Activated naive CD4-positive, alpha-beta T cell treated with anti-CD3 and anti-CD28 coated beads, Interleukin-2, amount 50 U/mL, for 24 hours (primary cell): ENCODE data around the gene OBSL1.
A peak's percentile ranks its signal among the peaks of the same experiment; 100 is the strongest.

Experiments
- H3K27ac Mint-ChIP-seq: one replicate; pipeline ENCODE4 v1.8.0; 2021; ENCODE audit warnings: mild to moderate bottlenecking, mixed read lengths
- H3K27me3 Mint-ChIP-seq: one replicate; pipeline ENCODE4 v1.8.0; 2021; ENCODE audit warnings: mixed read lengths
- H3K36me3 Mint-ChIP-seq: one replicate; pipeline ENCODE4 v1.8.0; 2021; ENCODE audit warnings: mixed read lengths
- H3K4me1 Mint-ChIP-seq: one replicate; pipeline ENCODE4 v1.8.0; 2021; ENCODE audit warnings: mixed read lengths
- H3K4me3 Mint-ChIP-seq: one replicate; pipeline ENCODE4 v1.8.0; 2021; ENCODE audit warnings: mild to moderate bottlenecking, mixed read lengths
- H3K9me3 Mint-ChIP-seq: one replicate; pipeline ENCODE4 v1.8.0; 2021; ENCODE audit warnings: mixed read lengths

The OBSL1 gene

GRCh38 chr2:219522111-219523030 is 49.0 kb downstream of the OBSL1 start:
- H3K36me3 Mint-ChIP-seq: no peaks in the 10 kb centered on the region
- no peak overlapping the region for H3K4me3 Mint-ChIP-seq
- peaks cover 17% of the 10 kb centered on the region for H3K4me1 Mint-ChIP-seq
- H3K9me3 Mint-ChIP-seq: no peaks in the 10 kb centered on the region
- H3K27me3 Mint-ChIP-seq: peaks cover 54% of the 10 kb centered on the region
- H3K27ac Mint-ChIP-seq: peak overlapping the region; percentile 18

DNA sequence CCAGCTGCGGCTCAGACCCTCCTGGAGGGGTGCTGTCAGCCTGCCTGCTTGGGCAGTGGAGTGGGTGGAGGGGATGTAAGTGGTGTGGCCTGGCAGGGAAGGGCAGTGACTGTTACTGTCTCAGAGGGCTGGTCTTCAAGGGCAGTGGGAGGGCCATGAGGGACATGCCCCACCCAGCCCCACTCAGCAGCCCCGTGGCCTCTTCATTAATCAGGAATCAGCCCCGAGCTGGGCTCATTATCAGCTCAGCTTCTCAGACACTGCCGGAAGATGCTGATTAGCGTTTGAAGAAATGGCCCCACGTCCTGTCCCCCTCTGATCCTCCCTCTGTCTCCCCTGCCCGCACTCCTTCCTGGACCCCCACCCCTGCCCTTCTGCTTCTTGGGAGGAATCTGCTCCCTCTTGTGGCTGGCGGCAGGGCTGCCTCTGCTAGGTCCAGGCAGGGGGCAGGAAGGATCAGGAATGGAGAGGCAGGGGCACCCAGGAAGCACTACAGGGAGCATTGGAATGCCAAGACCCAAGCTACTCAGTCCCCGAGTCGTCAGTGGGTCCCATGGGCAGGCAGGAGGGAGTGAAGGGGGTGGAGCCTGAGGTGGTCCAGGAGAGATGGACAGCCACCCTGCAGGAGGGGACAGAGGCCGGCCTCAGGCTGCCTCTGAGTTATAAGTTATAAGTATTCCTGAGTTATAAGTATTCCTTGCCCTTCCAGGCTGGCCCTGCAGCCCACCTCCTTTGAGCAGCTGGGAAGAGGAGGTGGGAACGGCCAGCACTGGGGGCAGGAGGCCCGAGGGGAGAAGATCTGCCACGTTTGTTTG is 50.1 kb downstream of the OBSL1 start:
- Mint-ChIP-seq H3K4me1 (peaks cover 17% of the 10 kb centered on the region), H3K27me3 (peaks cover 51% of the 10 kb centered on the region), H3K4me3 (peak overlapping the region; percentile 37)

DNA sequence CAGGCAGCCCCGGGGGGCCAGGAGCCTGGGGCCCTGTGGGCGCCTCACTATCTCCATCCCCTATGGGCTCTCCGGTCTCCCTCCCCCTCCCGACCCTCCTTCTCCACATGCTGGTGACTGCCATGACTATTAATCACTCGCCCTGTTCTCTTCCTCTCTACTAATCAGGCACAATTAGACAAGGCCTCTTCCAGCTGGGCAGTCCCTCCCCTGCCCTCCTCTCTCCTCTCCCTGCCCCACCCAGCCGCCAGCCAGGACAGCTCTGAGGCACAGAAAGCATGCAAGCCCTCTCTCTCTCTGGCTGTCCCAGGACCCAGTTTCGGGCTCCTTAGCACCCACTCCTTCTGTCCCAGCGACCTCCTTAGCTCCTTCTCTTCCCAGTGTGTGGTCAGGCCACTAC is 51.3 kb downstream of the OBSL1 start:
- Mint-ChIP-seq H3K27ac (no peak overlapping the region), H3K36me3 (no peaks in the 10 kb centered on the region), H3K27me3 (peaks cover 51% of the 10 kb centered on the region), H3K4me3 (no peak overlapping the region), H3K9me3 (no peaks in the 10 kb centered on the region), H3K4me1 (peaks cover 17% of the 10 kb centered on the region)

More for the DNA sequence above, 50.1 kb downstream of the OBSL1 start:
- H3K9me3 Mint-ChIP-seq: no peaks in the 10 kb centered on the region
- no peaks in the 10 kb centered on the region for H3K36me3 Mint-ChIP-seq
- H3K27ac Mint-ChIP-seq: no peak overlapping the region

DNA sequence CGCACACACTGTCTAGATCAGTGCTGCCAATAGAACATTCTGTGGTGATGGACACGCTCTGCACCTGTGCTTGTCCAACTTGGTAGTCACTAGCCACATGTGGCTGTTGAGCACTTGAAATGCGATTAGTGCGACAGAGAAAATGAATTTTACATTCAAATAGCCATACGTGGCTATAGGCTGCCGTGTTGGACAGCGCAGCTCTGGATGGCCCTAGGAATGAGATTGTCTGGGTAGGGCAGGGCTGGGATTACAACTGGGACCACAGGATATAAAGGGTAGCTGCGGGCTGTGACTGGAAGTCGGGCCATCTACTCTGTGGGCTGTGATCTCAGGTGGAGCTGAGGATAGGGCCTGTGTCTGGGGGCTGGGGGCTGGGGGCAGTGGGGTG is 51.8 kb downstream of the OBSL1 start:
- no peak overlapping the region for H3K4me3 Mint-ChIP-seq
- H3K4me1 Mint-ChIP-seq: peaks cover 17% of the 10 kb centered on the region
- no peaks in the 10 kb centered on the region for H3K36me3 Mint-ChIP-seq
- no peaks in the 10 kb centered on the region for H3K9me3 Mint-ChIP-seq
- H3K27ac Mint-ChIP-seq: no peak overlapping the region
- H3K27me3 Mint-ChIP-seq: peaks cover 49% of the 10 kb centered on the region

DNA sequence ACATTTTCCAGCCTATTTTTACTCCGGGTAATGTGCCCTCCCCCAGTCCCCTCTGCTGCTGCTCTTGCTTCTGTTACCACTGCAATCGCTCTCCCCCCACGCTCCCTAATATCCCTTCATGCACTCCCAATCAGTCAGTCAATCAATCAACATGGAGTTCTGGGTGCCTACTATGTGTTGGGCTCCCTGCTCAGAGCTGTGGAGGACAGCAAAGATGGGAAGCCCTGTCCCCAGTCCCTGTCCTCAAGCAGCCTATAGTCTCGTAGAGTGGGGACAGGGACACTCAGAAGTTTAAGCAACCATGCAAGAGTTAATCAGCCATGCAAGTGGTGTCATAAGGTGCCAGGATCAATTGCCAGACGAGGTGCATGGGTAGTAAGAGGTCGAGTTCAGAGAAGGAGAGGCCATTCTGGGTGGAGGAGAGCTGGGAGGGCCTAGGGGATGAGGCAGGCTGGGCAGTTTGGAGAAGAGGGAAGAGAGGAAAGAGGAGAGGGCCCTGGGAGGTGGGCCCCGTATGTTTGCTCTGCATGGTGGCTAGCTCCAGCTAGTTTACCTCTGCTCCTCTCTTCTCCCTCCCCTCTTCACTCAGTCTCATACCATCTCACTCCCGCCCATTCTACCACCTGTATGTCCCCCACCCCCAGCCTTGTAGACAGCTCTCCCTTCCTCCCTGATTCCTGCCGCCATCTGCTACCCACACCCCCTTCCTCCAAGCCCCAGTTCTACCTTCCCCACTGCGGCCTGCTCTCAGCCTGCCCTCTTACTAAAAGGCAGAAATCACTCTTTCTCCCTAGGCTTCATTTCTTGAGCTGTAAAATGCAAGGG is 53.2 kb downstream of the OBSL1 start:
- Mint-ChIP-seq H3K9me3 (no peaks in the 10 kb centered on the region), H3K36me3 (no peaks in the 10 kb centered on the region), H3K4me1 (peaks cover 23% of the 10 kb centered on the region), H3K27ac (no peak overlapping the region), H3K4me3 (no peak overlapping the region), H3K27me3 (peaks cover 52% of the 10 kb centered on the region)

DNA sequence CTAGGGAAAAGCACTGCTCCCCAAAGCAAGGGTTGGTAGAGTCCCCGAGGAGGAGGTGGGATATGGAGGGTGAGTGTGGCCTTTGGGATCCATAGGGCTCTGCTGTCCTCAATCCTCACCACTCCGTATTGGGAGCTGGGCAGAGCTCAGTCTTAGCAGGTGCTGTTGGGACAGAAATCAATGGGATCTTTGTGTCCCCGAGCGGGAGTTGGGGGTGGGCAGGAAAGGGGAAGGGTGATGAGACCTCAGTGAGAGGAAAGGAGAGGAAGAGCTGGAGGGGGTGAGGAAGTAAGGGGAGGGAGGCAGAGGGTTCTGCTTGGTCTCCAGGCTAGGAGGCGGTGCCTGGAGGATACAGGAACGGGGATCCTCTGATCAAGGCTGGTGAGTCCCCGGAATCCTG is 54.5 kb downstream of the OBSL1 start:
- H3K27ac Mint-ChIP-seq: no peak overlapping the region
- H3K4me1 Mint-ChIP-seq: peaks cover 18% of the 10 kb centered on the region
- H3K27me3 Mint-ChIP-seq: peaks cover 57% of the 10 kb centered on the region
- H3K9me3 Mint-ChIP-seq: no peaks in the 10 kb centered on the region
- no peak overlapping the region for H3K4me3 Mint-ChIP-seq
- H3K36me3 Mint-ChIP-seq: no peaks in the 10 kb centered on the region

DNA sequence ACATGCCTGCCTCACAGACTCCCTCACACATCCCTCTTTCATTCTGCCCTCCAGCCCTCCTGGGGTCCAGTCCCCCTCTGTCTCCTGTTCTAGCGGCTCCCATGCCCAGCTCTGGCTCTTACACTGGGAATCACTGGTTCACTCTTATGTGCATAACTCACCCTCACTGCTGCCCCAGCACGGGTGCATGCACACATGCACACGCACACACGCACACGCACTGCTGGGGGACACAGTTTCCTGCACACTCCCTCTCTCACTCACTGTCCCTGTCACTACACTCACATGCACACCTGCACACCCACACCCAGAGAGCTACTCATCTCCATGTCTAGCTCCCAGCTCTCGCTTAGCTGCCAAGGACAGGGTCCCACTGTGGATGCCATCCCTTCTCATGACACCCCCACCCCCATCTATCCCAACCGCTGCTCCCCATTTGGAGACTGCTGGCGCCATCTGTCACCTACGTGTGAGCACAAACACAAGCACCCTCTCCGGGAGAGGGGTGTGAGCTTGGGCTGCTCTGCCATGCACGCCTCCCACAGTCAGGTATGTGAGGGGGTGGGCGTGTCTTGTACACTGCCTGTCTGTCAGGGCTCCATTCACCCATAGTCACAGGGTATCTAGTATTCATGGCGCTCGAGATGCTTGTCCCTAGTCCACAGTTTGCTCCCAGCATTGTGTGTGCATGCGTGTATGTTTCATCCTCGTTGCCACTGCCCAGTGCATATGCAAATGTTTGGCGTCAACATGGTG is 55.3 kb downstream of the OBSL1 start:
- peaks cover 11% of the 10 kb centered on the region for H3K4me1 Mint-ChIP-seq
- H3K27me3 Mint-ChIP-seq: peaks cover 51% of the 10 kb centered on the region
- no peak overlapping the region for H3K4me3 Mint-ChIP-seq
- no peaks in the 10 kb centered on the region for H3K36me3 Mint-ChIP-seq
- H3K9me3 Mint-ChIP-seq: no peaks in the 10 kb centered on the region
- no peak overlapping the region for H3K27ac Mint-ChIP-seq

GRCh38 chr2:219514836-219515235 is 56.5 kb downstream of the OBSL1 start:
- no peak overlapping the region for H3K4me3 Mint-ChIP-seq
- H3K27me3 Mint-ChIP-seq: peaks cover 54% of the 10 kb centered on the region
- H3K9me3 Mint-ChIP-seq: no peaks in the 10 kb centered on the region
- H3K27ac Mint-ChIP-seq: no peak overlapping the region
- H3K4me1 Mint-ChIP-seq: peaks cover 17% of the 10 kb centered on the region
- no peaks in the 10 kb centered on the region for H3K36me3 Mint-ChIP-seq

DNA sequence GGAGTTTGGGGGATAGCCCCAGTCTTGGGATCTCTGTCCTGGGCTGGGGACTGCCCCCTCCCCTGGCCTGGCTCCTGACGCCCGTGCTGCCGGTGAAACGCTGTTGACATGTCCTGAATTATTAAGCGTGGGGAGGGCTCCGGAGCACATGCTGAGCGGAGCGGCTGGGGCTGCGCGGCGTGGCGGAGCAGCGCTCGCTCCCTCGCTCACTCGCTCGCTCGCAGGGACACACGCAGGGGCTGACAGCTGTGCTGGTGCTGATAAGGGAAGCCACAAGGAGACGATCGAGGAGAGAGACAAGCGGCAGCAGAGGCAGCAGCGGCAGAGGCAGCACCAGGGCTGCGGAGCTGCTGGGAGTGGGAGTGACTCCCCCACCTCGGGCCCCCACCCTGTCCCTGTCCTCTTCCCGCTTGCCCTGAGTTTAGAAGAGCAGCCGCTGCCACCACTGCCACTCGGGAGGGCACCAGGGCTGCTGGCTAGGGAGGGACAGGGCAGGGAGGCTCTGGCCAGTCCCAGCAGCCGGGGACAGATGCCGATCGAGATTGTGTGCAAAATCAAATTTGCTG is 57.1 kb downstream of the OBSL1 start, which contains the start of gene ASIC4:
ASIC4 (plus strand) TSS at position 287 of the 566 bp plus-strand sequence; CDS start at position 530, 243 bp downstream.
- H3K27ac Mint-ChIP-seq: no peak within 1 kb of the TSS
- H3K27me3 Mint-ChIP-seq: peaks cover 57% of the 10 kb centered on the region
- no peak within 1 kb of the TSS for H3K4me3 Mint-ChIP-seq
- H3K36me3 Mint-ChIP-seq: no peaks in the 10 kb centered on the region
- peaks cover 22% of the 10 kb centered on the region for H3K4me1 Mint-ChIP-seq
- no peaks in the 10 kb centered on the region for H3K9me3 Mint-ChIP-seq

DNA sequence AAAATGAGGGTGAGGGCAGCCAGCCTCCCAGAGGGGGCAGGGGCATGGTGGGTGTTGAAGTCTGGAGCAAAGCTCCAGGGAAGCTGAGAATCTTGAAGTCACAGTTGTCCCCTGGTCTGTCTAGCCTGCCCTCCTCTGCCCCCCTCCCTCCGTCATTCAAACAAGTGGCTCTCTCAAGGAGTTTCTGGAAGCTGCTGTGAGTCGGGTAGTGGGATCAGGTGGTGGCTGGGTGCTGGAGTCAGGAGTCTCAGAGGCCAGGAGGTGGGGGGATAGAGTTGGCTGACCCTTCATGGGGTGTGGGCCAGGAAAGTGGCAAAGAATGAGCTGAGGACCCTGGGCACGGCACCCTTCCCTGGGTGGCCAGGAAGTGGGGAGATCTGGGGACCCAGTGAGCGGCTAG is 57.6 kb downstream of the OBSL1 start:
- H3K4me1 Mint-ChIP-seq: peaks cover 22% of the 10 kb centered on the region
- no peaks in the 10 kb centered on the region for H3K36me3 Mint-ChIP-seq
- H3K27me3 Mint-ChIP-seq: peaks cover 56% of the 10 kb centered on the region
- H3K4me3 Mint-ChIP-seq: no peak overlapping the region
- no peaks in the 10 kb centered on the region for H3K9me3 Mint-ChIP-seq
- no peak overlapping the region for H3K27ac Mint-ChIP-seq

- Mint-ChIP-seq H3K27me3 (peaks cover 51% of the 10 kb centered on the region), H3K27ac (no peak overlapping the region), H3K4me3 (no peak overlapping the region), H3K9me3 (no peaks in the 10 kb centered on the region), H3K36me3 (no peaks in the 10 kb centered on the region), H3K4me1 (peaks cover 22% of the 10 kb centered on the region)
Measured at GRCh38 chr2:219512524-219513216, 58.7 kb downstream of the OBSL1 start.

DNA sequence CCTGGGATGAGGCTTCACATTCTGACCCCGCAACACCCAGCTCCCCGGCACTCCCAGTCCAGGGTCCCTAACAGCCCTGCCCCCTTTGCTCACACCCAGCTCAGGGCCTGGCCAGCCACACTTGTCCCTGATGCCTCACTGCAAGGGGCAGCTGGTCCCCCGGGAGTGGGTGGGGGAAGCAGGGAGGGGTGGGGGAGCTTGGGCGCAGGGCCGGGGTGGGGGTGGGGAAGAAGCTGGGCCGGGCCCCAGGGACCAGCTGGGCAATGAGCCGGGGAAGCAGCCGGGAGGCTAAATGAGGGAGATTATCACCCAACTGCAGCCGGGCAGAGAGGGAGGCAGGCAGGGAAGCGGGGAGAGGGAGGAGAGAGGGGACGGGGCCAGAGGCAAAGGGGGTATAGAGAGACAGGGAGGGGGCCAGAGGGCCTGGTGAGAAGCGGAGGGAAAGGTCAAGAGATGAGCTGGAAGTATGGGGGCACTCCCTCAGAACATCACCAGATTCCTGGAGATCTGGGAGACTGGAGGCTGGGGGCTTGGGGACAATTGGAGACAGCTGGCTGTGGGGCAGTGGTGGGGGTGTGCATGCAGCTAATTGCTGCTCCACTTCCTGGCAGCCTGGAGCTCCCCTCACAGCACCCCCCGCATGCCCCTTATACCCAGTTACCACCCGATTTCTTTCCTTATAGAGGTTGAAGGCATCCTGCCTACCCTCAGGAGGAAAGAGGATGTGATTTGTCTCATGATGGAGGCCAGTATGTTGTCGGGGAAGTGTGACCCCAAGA is 59.6 kb downstream of the OBSL1 start:
- H3K4me3 Mint-ChIP-seq: no peak overlapping the region
- peaks cover 3% of the 10 kb centered on the region for H3K36me3 Mint-ChIP-seq
- H3K4me1 Mint-ChIP-seq: peaks cover 22% of the 10 kb centered on the region
- peaks cover 48% of the 10 kb centered on the region for H3K27me3 Mint-ChIP-seq
- H3K27ac Mint-ChIP-seq: no peak overlapping the region
- H3K9me3 Mint-ChIP-seq: no peaks in the 10 kb centered on the region

- Mint-ChIP-seq H3K36me3 (peaks cover 7% of the 10 kb centered on the region), H3K4me1 (peaks cover 22% of the 10 kb centered on the region), H3K4me3 (peak overlapping the region; percentile 23), H3K27ac (no peak overlapping the region), H3K9me3 (no peaks in the 10 kb centered on the region), H3K27me3 (peaks cover 39% of the 10 kb centered on the region)
Measured at GRCh38 chr2:219510512-219511135, 60.7 kb downstream of the OBSL1 start.
